ENCODE results near the gene OR1J1.

Gene OR1J1

GRCh38 chr9:122446819-122447484, 30.8 kb downstream of the OR1J1 start:
- Histone ChIP-seq H2BK5ac (ENCODE audit: low read depth, low read length, poor library complexity) (no peak overlapping the region), H3K79me2 (ENCODE audit: control insufficient read depth, insufficient read depth, low read length, poor library complexity) (no peaks in the 10 kb centered on the region), H4K91ac (ENCODE audit: low read depth, low read length) (no peak overlapping the region), H3K9ac (ENCODE audit: low read length) (no peak overlapping the region), H3K14ac (ENCODE audit: low read length) (no peak overlapping the region), H3K9me3 (ENCODE audit: insufficient read depth, low read depth, low read length) (peaks cover 12% of the 10 kb centered on the region), H3K23ac (ENCODE audit: low read length) (no peak overlapping the region), H2BK120ac (ENCODE audit: insufficient read depth, low read length, poor library complexity) (no peak overlapping the region), H4K8ac (ENCODE audit: low read depth, low read length) (no peak overlapping the region), H2AK5ac (ENCODE audit: low read length) (no peak overlapping the region), H3K4me2 (ENCODE audit: low read length) (no peak overlapping the region), H3K4me3 (ENCODE audit: low read depth, low read length) (no peak overlapping the region), H3K27ac (ENCODE audit: low read depth, low read length) (no peak overlapping the region), H3K18ac (ENCODE audit: low read length) (no peak overlapping the region), H3K27me3 (ENCODE audit: insufficient read depth, low read length) (no peaks in the 10 kb centered on the region), H3K4me1 (ENCODE audit: control insufficient read depth in 1 of 2, insufficient read depth in 2 of 2, low read length in 2 of 2) (no peaks in the 10 kb centered on the region), H3K79me1 (ENCODE audit: low read length) (no peaks in the 10 kb centered on the region), H2AFZ (ENCODE audit: insufficient read depth, low read length, poor library complexity) (no peak overlapping the region), H3K4ac (ENCODE audit: low read depth, low read length) (no peak overlapping the region), H2BK12ac (ENCODE audit: low read length) (no peak overlapping the region), H3K36me3 (ENCODE audit: control insufficient read depth in 1 of 2, insufficient read depth in 2 of 2, low read length in 2 of 2) (no peaks in the 10 kb centered on the region), H4K12ac (ENCODE audit: low read depth, low read length) (no peak overlapping the region)
- WGBS (ENCODE audit: extremely low coverage, insufficient coverage, insufficient read length) = no CpG with 5 or more reads among the region's 3 CpGs
- no peak for DNase-seq

GRCh38 chr9:122445155-122445749, 32.5 kb downstream of the OR1J1 start:
- no peak for DNase-seq
- H3K4me2 ChIP-seq (ENCODE audit: low read length) = no peak overlapping the region
- H3K4me1 ChIP-seq (ENCODE audit: control insufficient read depth in 1 of 2, insufficient read depth in 2 of 2, low read length in 2 of 2) = no peaks in the 10 kb centered on the region
- WGBS (ENCODE audit: extremely low coverage, insufficient coverage, insufficient read length) = no CpG with 5 or more reads among the region's 2 CpGs
- no peak overlapping the region for H3K4me3 ChIP-seq (ENCODE audit: low read depth, low read length)
- H4K8ac ChIP-seq (ENCODE audit: low read depth, low read length) = no peak overlapping the region
- H3K36me3 ChIP-seq (ENCODE audit: control insufficient read depth in 1 of 2, insufficient read depth in 2 of 2, low read length in 2 of 2) = no peaks in the 10 kb centered on the region
- H3K23ac ChIP-seq (ENCODE audit: low read length) = no peak overlapping the region
- no peak overlapping the region for H2BK120ac ChIP-seq (ENCODE audit: insufficient read depth, low read length, poor library complexity)
- no peak overlapping the region for H3K18ac ChIP-seq (ENCODE audit: low read length)
- H2BK5ac ChIP-seq (ENCODE audit: low read depth, low read length, poor library complexity) = no peak overlapping the region
- H3K27me3 ChIP-seq (ENCODE audit: insufficient read depth, low read length) = no peaks in the 10 kb centered on the region
- no peak overlapping the region for H2AK5ac ChIP-seq (ENCODE audit: low read length)
- H4K12ac ChIP-seq (ENCODE audit: low read depth, low read length) = no peak overlapping the region
- H3K27ac ChIP-seq (ENCODE audit: low read depth, low read length) = no peak overlapping the region
- no peak overlapping the region for H3K4ac ChIP-seq (ENCODE audit: low read depth, low read length)
- no peaks in the 10 kb centered on the region for H3K79me2 ChIP-seq (ENCODE audit: control insufficient read depth, insufficient read depth, low read length, poor library complexity)
- no peak overlapping the region for H4K91ac ChIP-seq (ENCODE audit: low read depth, low read length)
- H3K9me3 ChIP-seq (ENCODE audit: insufficient read depth, low read depth, low read length) = peaks cover 12% of the 10 kb centered on the region
- no peak overlapping the region for H2AFZ ChIP-seq (ENCODE audit: insufficient read depth, low read length, poor library complexity)
- no peak overlapping the region for H2BK12ac ChIP-seq (ENCODE audit: low read length)
- no peaks in the 10 kb centered on the region for H3K79me1 ChIP-seq (ENCODE audit: low read length)
- no peak overlapping the region for H3K9ac ChIP-seq (ENCODE audit: low read length)
- no peak overlapping the region for H3K14ac ChIP-seq (ENCODE audit: low read length)

- WGBS (ENCODE audit: extremely low coverage, insufficient coverage, insufficient read length) = no CpG with 5 or more reads among the region's 5 CpGs
- H3K9ac ChIP-seq (ENCODE audit: low read length) = no peak overlapping the region
- H2AFZ ChIP-seq (ENCODE audit: insufficient read depth, low read length, poor library complexity) = no peak overlapping the region
- H3K79me2 ChIP-seq (ENCODE audit: control insufficient read depth, insufficient read depth, low read length, poor library complexity) = no peaks in the 10 kb centered on the region
- H3K9me3 ChIP-seq (ENCODE audit: insufficient read depth, low read depth, low read length) = peaks cover 12% of the 10 kb centered on the region
- peak overlapping the region; percentile 35 for H3K23ac ChIP-seq (ENCODE audit: low read length)
- H3K27ac ChIP-seq (ENCODE audit: low read depth, low read length) = no peak overlapping the region
- no peak overlapping the region for H4K12ac ChIP-seq (ENCODE audit: low read depth, low read length)
- H2AK5ac ChIP-seq (ENCODE audit: low read length) = no peak overlapping the region
- H3K14ac ChIP-seq (ENCODE audit: low read length) = no peak overlapping the region
- H4K91ac ChIP-seq (ENCODE audit: low read depth, low read length) = no peak overlapping the region
- no peak overlapping the region for H2BK12ac ChIP-seq (ENCODE audit: low read length)
- H3K4me3 ChIP-seq (ENCODE audit: low read depth, low read length) = no peak overlapping the region
- no peak for DNase-seq
- no peak overlapping the region for H3K18ac ChIP-seq (ENCODE audit: low read length)
- no peak overlapping the region for H3K4ac ChIP-seq (ENCODE audit: low read depth, low read length)
- no peak overlapping the region for H4K8ac ChIP-seq (ENCODE audit: low read depth, low read length)
- H3K79me1 ChIP-seq (ENCODE audit: low read length) = no peaks in the 10 kb centered on the region
- no peak overlapping the region for H2BK5ac ChIP-seq (ENCODE audit: low read depth, low read length, poor library complexity)
- no peaks in the 10 kb centered on the region for H3K4me1 ChIP-seq (ENCODE audit: control insufficient read depth in 1 of 2, insufficient read depth in 2 of 2, low read length in 2 of 2)
- no peak overlapping the region for H3K4me2 ChIP-seq (ENCODE audit: low read length)
- no peaks in the 10 kb centered on the region for H3K36me3 ChIP-seq (ENCODE audit: control insufficient read depth in 1 of 2, insufficient read depth in 2 of 2, low read length in 2 of 2)
- H3K27me3 ChIP-seq (ENCODE audit: insufficient read depth, low read length) = no peaks in the 10 kb centered on the region
- no peak overlapping the region for H2BK120ac ChIP-seq (ENCODE audit: insufficient read depth, low read length, poor library complexity)
Measured at GRCh38 chr9:122444041-122444733, 33.5 kb downstream of the OR1J1 start.

- DNase-seq = no peak
- Histone ChIP-seq H3K27me3 (ENCODE audit: insufficient read depth, low read length) (no peaks in the 10 kb centered on the region), H2AFZ (ENCODE audit: insufficient read depth, low read length, poor library complexity) (no peak overlapping the region), H3K18ac (ENCODE audit: low read length) (no peak overlapping the region), H3K36me3 (ENCODE audit: control insufficient read depth in 1 of 2, insufficient read depth in 2 of 2, low read length in 2 of 2) (no peaks in the 10 kb centered on the region), H3K79me2 (ENCODE audit: control insufficient read depth, insufficient read depth, low read length, poor library complexity) (no peaks in the 10 kb centered on the region), H3K14ac (ENCODE audit: low read length) (no peak overlapping the region), H3K4me1 (ENCODE audit: control insufficient read depth in 1 of 2, insufficient read depth in 2 of 2, low read length in 2 of 2) (no peaks in the 10 kb centered on the region), H3K9me3 (ENCODE audit: insufficient read depth, low read depth, low read length) (peaks cover 16% of the 10 kb centered on the region), H4K12ac (ENCODE audit: low read depth, low read length) (no peak overlapping the region), H4K91ac (ENCODE audit: low read depth, low read length) (no peak overlapping the region), H4K8ac (ENCODE audit: low read depth, low read length) (no peak overlapping the region), H3K4ac (ENCODE audit: low read depth, low read length) (no peak overlapping the region), H3K27ac (ENCODE audit: low read depth, low read length) (no peak overlapping the region), H2BK12ac (ENCODE audit: low read length) (no peak overlapping the region), H3K4me3 (ENCODE audit: low read depth, low read length) (no peak overlapping the region), H2AK5ac (ENCODE audit: low read length) (no peak overlapping the region), H3K4me2 (ENCODE audit: low read length) (no peak overlapping the region), H3K23ac (ENCODE audit: low read length) (no peak overlapping the region), H2BK5ac (ENCODE audit: low read depth, low read length, poor library complexity) (no peak overlapping the region), H2BK120ac (ENCODE audit: insufficient read depth, low read length, poor library complexity) (no peak overlapping the region), H3K79me1 (ENCODE audit: low read length) (no peaks in the 10 kb centered on the region), H3K9ac (ENCODE audit: low read length) (no peak overlapping the region)
- WGBS (ENCODE audit: extremely low coverage, insufficient coverage, insufficient read length) = no CpG with 5 or more reads among the region's 1 CpG
Measured at GRCh38 chr9:122442568-122442967, 35.2 kb downstream of the OR1J1 start.
